Measurements from ENCODE around the gene SLK.

Gene SLK

DNA sequence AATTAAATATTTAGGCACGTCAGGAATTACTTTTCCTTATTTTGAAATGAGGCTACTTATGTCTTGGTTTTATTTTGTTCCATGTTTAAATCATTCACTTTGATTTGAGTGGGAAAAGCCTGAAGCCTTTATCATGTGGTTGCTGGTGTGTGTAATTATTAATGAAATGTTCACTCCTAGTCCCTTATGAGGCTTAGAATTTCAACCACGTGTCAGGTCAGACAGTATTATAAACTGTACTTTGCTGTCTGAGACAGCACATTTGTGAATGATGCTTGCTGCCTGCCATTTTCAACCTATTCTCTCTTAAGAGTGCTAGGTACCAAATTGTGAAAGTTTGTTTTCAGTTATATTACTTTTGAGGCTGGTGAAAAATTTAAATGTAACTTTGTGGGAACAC, 59.8 kb downstream of the SLK start:
- H3K36me3 ChIP-seq = peaks cover 4% of the 10 kb centered on the region; the same call in 1 of the 2 replicates
- H3K9me3 ChIP-seq = no peaks in the 10 kb centered on the region
- DNase-seq = no peak
- TF ChIP-seq, protein P1, sequence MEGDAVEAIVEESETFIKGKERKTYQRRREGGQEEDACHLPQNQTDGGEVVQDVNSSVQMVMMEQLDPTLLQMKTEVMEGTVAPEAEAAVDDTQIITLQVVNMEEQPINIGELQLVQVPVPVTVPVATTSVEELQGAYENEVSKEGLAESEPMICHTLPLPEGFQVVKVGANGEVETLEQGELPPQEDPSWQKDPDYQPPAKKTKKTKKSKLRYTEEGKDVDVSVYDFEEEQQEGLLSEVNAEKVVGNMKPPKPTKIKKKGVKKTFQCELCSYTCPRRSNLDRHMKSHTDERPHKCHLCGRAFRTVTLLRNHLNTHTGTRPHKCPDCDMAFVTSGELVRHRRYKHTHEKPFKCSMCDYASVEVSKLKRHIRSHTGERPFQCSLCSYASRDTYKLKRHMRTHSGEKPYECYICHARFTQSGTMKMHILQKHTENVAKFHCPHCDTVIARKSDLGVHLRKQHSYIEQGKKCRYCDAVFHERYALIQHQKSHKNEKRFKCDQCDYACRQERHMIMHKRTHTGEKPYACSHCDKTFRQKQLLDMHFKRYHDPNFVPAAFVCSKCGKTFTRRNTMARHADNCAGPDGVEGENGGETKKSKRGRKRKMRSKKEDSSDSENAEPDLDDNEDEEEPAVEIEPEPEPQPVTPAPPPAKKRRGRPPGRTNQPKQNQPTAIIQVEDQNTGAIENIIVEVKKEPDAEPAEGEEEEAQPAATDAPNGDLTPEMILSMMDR (IDR thresholded peaks at IDR 0.05; ENCODE audit: low read depth, low read length) = no peak
- H3K27me3 ChIP-seq = no peaks in the 10 kb centered on the region
- no peak overlapping the region for H3K4me3 ChIP-seq (ENCODE audit: low read depth, low read length)
- H3K4me1 ChIP-seq = no peaks in the 10 kb centered on the region

DNA sequence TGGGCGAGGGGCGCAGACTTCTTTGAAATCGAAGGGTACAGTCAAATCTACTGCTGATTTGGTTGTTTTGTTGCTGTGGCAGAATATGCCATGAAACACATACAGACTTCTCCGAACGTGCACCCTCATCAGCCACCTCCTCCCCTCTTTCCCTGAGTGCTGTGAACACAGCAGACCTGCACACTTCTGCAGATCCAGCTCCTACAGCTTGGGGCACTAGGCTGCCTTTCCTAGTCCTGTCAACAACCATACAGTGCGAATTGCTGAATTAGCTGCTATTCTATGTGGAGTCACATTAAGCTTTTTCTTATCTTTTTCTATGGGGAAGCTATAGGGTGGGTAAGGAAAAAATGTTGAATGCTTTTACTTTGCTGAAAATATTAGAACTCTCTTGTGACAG, 61.2 kb downstream of the SLK start:
- H3K36me3 ChIP-seq = 0 out of 2 replicates have a peak, but pooled peaks cover 2% of the 10 kb centered on the region
- TF ChIP-seq, protein P1 (IDR thresholded peaks at IDR 0.05; ENCODE audit: low read depth, low read length) = peak; percentile 52
- DNase-seq = no peak

DNA sequence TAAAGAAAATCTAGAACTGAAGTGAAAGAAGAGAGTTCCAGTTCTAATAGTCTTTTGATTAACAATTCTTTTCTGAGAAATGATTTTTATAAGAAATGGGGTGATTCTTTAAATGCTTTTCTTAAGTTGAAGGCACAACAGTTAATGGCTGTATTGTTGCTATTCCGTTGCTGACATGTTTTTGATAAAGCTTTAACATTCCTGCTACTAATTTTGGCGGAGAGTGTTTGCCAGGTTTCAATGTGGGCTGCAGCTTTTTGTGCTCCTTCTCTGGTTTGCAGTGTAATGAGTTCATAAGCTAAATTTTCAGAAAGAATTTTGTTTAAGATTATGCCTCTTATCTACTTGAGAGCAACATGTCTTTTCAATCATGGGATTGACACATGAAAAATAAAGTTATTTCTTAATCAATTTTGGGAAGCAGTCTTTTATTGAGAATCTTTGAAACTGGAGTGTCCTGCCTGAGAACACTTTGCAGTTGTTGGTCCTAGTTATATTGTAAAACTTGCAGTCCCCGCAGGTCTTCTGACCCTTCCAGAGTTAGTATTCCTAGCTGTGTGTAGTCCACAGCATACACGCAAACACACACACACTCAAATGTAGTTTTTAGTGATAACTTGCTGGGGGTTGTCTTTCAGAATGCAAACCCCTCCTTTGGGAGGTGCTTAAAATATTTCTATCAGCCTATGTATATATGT, 62.0 kb downstream of the SLK start:
- TF ChIP-seq, protein P1 (IDR thresholded peaks at IDR 0.05; ENCODE audit: low read depth, low read length) = no peak
- no peaks in the 10 kb centered on the region for H3K4me1 ChIP-seq
- H3K36me3 ChIP-seq = no peaks in the 10 kb centered on the region
- H3K9me3 ChIP-seq = no peaks in the 10 kb centered on the region
- H3K4me3 ChIP-seq (ENCODE audit: low read depth, low read length) = no peak overlapping the region
- H3K27me3 ChIP-seq = no peaks in the 10 kb centered on the region
- DNase-seq = no peak

More for the DNA sequence above, 61.2 kb downstream of the SLK start:
- no peak overlapping the region for H3K4me3 ChIP-seq (ENCODE audit: low read depth, low read length)
- no peaks in the 10 kb centered on the region for H3K4me1 ChIP-seq
- no peaks in the 10 kb centered on the region for H3K9me3 ChIP-seq
- no peaks in the 10 kb centered on the region for H3K27me3 ChIP-seq

DNA sequence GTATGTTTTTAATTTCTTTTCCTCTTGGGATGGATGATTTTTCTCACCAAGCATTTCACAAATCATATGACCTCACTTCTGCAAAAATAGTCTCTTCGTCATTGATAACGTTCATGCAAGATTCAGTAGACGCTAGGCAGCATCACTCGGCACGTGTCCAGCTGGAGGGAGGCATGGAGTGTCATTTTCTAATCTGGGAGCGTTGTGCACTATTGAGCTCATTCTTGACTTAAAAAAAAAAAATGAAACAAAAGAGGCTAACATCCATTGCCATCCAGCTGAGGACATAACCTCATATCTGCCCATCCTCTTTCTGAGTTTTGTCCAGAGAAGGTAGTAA, 62.6 kb downstream of the SLK start:
- Histone ChIP-seq H3K9me3 (no peaks in the 10 kb centered on the region), H3K27me3 (no peaks in the 10 kb centered on the region), H3K36me3 (no peaks in the 10 kb centered on the region), H3K4me1 (no peaks in the 10 kb centered on the region), H3K4me3 (ENCODE audit: low read depth, low read length) (no peak overlapping the region)
- TF ChIP-seq, protein P1 (IDR thresholded peaks at IDR 0.05; ENCODE audit: low read depth, low read length) = no peak
- no peak for DNase-seq

DNA sequence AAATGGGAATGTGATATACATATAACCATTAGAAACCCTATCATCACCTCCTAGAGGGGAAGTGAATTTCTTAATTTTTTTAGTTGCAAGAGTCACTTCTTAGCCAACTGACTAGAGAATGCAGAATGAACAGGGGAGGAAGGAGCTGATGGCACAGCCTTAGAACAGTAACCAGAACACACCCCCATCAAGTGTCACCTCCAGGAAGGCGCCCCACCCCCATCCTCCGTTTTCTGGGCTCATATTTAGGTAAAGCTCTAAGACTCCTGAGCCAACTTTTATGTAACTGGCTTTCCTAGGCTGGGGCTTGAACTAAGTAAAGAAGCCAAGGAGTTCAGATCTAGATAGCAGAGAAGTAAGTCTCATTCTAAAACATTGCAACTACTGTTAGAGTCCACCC, 64.7 kb downstream of the SLK start:
- no peaks in the 10 kb centered on the region for H3K4me1 ChIP-seq
- H3K4me3 ChIP-seq (ENCODE audit: low read depth, low read length) = no peak overlapping the region
- TF ChIP-seq, protein P1 (IDR thresholded peaks at IDR 0.05; ENCODE audit: low read depth, low read length) = no peak
- H3K36me3 ChIP-seq = no peaks in the 10 kb centered on the region
- no peaks in the 10 kb centered on the region for H3K27me3 ChIP-seq
- no peaks in the 10 kb centered on the region for H3K9me3 ChIP-seq
- DNase-seq = no peak

DNA sequence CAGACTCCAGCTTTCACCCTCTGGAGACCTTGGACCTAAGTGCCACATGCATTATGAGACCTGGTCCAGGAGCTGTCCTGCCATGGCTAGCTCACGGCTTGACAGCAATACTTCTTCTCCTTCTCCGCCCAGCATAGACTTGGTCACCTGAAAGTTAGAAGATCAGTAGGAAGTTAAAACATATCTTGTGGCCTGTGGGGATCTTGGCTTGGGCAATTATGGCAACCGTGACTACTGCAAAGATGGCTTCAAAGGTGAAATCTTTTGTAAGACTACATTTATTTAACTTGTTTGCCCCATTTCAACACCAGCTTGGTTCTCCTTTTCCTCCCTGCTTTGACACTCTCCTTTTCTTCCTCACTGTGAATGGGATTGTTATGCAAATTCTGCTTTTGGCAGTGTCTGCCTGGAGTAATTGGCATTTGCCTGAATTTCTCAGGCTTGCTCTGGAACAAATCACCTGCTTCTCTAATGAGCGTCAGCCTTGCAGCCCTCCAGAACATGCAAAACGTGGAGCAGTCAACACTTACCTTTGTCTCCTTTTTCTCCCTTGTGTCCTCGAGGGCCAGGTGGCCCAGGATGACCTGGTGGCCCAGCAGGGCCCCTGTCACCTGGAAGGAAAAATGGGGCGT, 65.3 kb downstream of the SLK start:
- Histone ChIP-seq H3K4me1 (no peaks in the 10 kb centered on the region), H3K9me3 (no peaks in the 10 kb centered on the region), H3K4me3 (ENCODE audit: low read depth, low read length) (no peak overlapping the region), H3K36me3 (no peaks in the 10 kb centered on the region), H3K27me3 (no peaks in the 10 kb centered on the region)
- TF ChIP-seq, protein P1 (IDR thresholded peaks at IDR 0.05; ENCODE audit: low read depth, low read length) = no peak
- no peak for DNase-seq
